K562 (cell line): ENCODE measurements around the gene ZNF358. TPM values are rescaled to one million over a fixed set of nuclear protein-coding genes. Genes with fewer than 3 reads are reported as not detected.

Source experiments
- CEBPG ChIP-seq, 3 experiments: fragments of 200-800 bp in 1 of 3; sonication (Bioruptor generic) in 1 of 3; sonication (generic) in 1 of 3; formaldehyde crosslinking in 1 of 3; IDR thresholded peaks in 2 of 3; conservative IDR thresholded peaks in 1 of 3; 2 replicates each; pipeline versions ENCODE4 v1.6.1 to v1.8.0; 2016 to 2022; ENCODE audit warnings: missing compliant biosample characterization in 2 of 3, missing genetic modification characterization in 2 of 3, mild to moderate bottlenecking in 1 of 3, missing genetic modification reagents in 1 of 3
- CREB3 ChIP-seq: fragments of 450-650 bp; conservative IDR thresholded peaks from 2 replicates; pipeline ENCODE4 v1.6.1; 2016; ENCODE audit warnings: missing genetic modification characterization, low read depth, mild to moderate bottlenecking, missing compliant biosample characterization, moderate library complexity
- CREB3L1 ChIP-seq: fragments of 450-650 bp; IDR thresholded peaks from 2 replicates; pipeline ENCODE4 v1.6.1; 2014; ENCODE audit warnings: low read depth, mild to moderate bottlenecking, moderate library complexity, borderline replicate concordance
- MGA ChIP-seq: fragments of 450-650 bp; IDR thresholded peaks from 2 replicates; pipeline ENCODE4 v1.6.1; 2016; ENCODE audit warnings: mild to moderate bottlenecking, moderate library complexity
- MTA2 ChIP-seq: fragments of 450-650 bp; IDR thresholded peaks from 2 replicates; pipeline ENCODE4 v1.6.1; 2016; ENCODE audit warnings: low read depth
- MXD1 ChIP-seq: fragments of 250-450 bp; sonication (Bioruptor Pico); IDR thresholded peaks from 2 replicates; pipeline ENCODE4 v1.8.0; 2021; ENCODE audit warnings: borderline replicate concordance, mild to moderate bottlenecking, moderate library complexity; ENCODE audit not compliant: poor library complexity, severe bottlenecking
- NCOA4 ChIP-seq: fragments of 450-650 bp; IDR thresholded peaks from 2 replicates; pipeline ENCODE4 v1.6.1; 2018; ENCODE audit warnings: mild to moderate bottlenecking; ENCODE audit not compliant: partially characterized antibody
- NRF1 ChIP-seq, 2 experiments: fragments of 450-650 bp; IDR thresholded peaks in 1 of 2; conservative IDR thresholded peaks in 1 of 2; 2 replicates each; pipeline ENCODE4 v1.6.1; 2014; ENCODE audit warnings: mild to moderate bottlenecking in 2 of 2
- ZNF316 ChIP-seq: fragments of 450-650 bp; IDR thresholded peaks from 2 replicates; pipeline ENCODE4 v1.6.1; 2016
- ZNF589 ChIP-seq: fragments of 200-800 bp; sonication (Bioruptor generic); IDR thresholded peaks from 2 replicates; pipeline ENCODE4 v1.6.1; 2016; ENCODE audit warnings: low read depth, missing genetic modification characterization, missing compliant biosample characterization
- polyA plus RNA-seq, 8 experiments: library from polyadenylated mRNA; depleted of rRNA in 4 of 8; stranded (reverse) in 5 of 8; unstranded in 3 of 8; fragments of >200 nt; fragmentation: Nextera tagmentation in 2 of 8; fragmentation: Illumina TruSeq in 1 of 8; extraction: Ambion mirVana in 2 of 8; extraction: Trizol in 1 of 8; gene quantifications; 2 replicates each; pipeline versions ENCODE4 v1.2.1 to v1.2.3, GENCODE V29; 2011 to 2014; ENCODE audit warnings: inconsistent platforms in 1 of 8, missing spikeins in 1 of 8
- total RNA-seq, 7 experiments: library from RNA; depleted of rRNA in 6 of 7; stranded (reverse); fragments of >200 nt in 6 of 7; fragmentation: Illumina TruSeq in 2 of 7; extraction: Trizol in 2 of 7; gene quantifications; 2 replicates each; pipeline versions ENCODE4 v1.2.1 to v1.2.3, GENCODE V29; 2011 to 2021; ENCODE audit warnings: low replicate concordance in 1 of 7

Gene ZNF358
- total and polyA plus RNA-seq, 9 of the 15 experiments (the other 6 are each of a cell fraction or from before 2014, with no cell fraction given) = 0.04 to 17.2 (median 4.9) TPM

GRCh38 chr19:7494416-7495098, 21.3 kb upstream of the ZNF358 start (continued):
- TF ChIP-seq MGA = peak; percentile 75
- no peak for TF ChIP-seq MXD1 (CRISPR knock-in tag)
- TF ChIP-seq CREB3 (tag) = 0 out of 2 replicates have a peak, but pooled peaks have one; percentile 54
- 0 out of 2 replicates have a peak, but pooled peaks have one; percentile 37 for TF ChIP-seq ZNF589 (CRISPR knock-in tag)
- TF ChIP-seq NCOA4 = peak; percentile 37
- no peak for TF ChIP-seq CEBPG (CRISPR knock-in tag; IDR thresholded peaks at IDR 0.05)
- TF ChIP-seq CEBPG (tag; conservative IDR thresholded peaks at IDR 0.05 in 1 of 2, IDR thresholded peaks at IDR 0.05 in 1 of 2) = no peak
- TF ChIP-seq CREB3L1 = no peak
- peak; percentile 32; the same call in 1 of the 2 replicates for TF ChIP-seq MTA2
- TF ChIP-seq NRF1 (conservative IDR thresholded peaks at IDR 0.05 in 1 of 2, IDR thresholded peaks at IDR 0.05 in 1 of 2) = peak; percentile 22 to 43; a peak in 2 of 4 replicates
- TF ChIP-seq ZNF316 = 0 out of 2 replicates have a peak, but pooled peaks have one; percentile 22
